ENCODE measurements around the gene OLFML2A. TPM values are rescaled to one million over a fixed set of nuclear protein-coding genes. Genes with fewer than 3 reads are reported as not detected.

OLFML2A gene
- polyA plus RNA-seq, 2 of the 4 experiments (the other 2 are of a cell fraction): 8.2 to 14.5 TPM

DNA sequence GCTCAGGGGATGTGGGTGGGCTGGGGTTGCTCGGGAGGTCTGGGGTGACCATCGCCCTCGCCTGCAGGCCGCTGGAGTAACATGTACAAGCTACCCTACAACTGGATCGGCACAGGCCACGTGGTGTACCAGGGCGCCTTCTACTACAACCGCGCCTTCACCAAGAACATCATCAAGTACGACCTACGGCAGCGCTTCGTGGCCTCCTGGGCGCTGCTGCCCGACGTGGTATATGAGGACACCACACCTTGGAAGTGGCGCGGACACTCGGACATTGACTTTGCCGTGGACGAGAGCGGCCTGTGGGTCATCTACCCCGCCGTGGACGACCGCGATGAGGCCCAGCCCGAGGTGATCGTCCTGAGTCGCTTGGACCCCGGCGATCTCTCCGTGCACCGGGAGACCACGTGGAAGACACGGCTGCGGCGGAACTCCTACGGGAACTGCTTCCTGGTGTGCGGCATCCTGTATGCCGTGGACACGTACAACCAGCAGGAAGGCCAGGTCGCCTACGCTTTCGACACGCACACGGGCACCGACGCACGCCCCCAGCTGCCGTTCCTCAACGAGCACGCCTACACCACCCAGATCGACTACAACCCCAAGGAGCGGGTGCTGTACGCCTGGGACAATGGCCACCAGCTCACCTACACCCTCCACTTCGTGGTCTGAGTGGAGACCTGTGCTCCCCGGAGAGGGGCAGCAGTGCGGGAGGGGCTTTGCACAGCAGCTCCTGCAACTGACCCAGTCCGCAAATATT lies 33.0 kb downstream of the OLFML2A start:
- ATAC-seq (no peak), FAIRE-seq (no peak), DNase-seq (ENCODE audit: low read depth in 1 of 2, low spot score in 1 of 2) (no peak)
- TF ChIP-seq NR3C1 (IDR thresholded peaks at IDR 0.05) (no peak), BHLHE40 (IDR thresholded peaks at IDR 0.05; ENCODE audit: low read depth, low read length) (no peak), PHF8 (IDR thresholded peaks at IDR 0.05; ENCODE audit: borderline replicate concordance, low read depth) (no peak), CBX2 (IDR thresholded peaks at IDR 0.05; ENCODE audit: borderline replicate concordance, low read depth) (no peak), POLR2AphosphoS2 (conservative IDR thresholded peaks at IDR 0.05; ENCODE audit: low read length) (no peak)
- H3K9me3 ChIP-seq: no peaks in the 10 kb centered on the region
- no peak overlapping the region for H3K4me3 ChIP-seq
- peak overlapping the region; percentile 78; the same call in 2 of the 3 replicates for H3K4me2 ChIP-seq
- 96% methylated on average over 59 of the region's 60 CpGs for WGBS (ENCODE audit: missing lambda C conversion rate)
- H3K27ac ChIP-seq: peak overlapping the region; percentile 90 to 93
- CTCF ChIA-PET: interaction anchor here (0.5 to 40.0 kb wide), 10 partner anchors 9 to 50 kb away, joined by 3 to 785 read pairs (median 4); partner anchors contain the start of genes NR6A1, OLFML2A and WDR38
- POLR2A ChIA-PET: no interaction called here
- peaks cover 41% of the 10 kb centered on the region for H3K4me1 ChIP-seq

DNA sequence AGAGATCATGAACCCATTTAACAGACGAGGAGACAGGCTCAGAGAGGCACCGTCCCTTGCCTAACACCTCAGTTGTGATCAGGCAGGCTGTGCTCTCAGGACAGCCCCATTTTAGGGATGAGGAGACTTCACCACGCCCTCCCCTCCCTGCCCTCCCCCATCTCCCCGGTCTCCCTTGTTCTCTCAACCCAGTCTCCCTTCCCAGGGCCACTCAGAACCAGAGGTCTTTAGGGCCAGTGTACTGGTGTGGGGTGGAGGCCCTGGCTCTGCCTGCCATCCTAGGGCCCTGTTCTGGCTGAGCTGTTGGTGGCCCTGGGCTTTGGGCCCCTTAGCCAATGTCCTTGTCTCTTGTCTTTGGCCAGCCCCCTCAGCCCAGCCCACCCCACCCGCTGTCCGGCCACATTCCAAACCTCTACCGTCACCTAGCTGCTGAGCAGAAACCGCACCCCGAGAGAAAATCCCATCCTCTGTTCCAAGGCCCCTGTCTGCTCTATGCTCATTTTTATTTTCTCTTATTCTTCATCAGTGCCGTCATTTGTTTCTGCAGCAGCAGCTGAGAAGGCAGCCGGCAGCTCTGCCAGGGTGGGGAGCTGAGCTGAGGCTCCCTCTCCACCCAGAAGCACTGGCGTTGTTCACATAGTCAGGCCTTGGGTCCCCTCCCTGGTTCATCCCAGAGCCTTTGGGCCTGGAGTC lies 33.9 kb downstream of the OLFML2A start:
- 29% methylated on average over 10 of the region's 12 CpGs for WGBS (ENCODE audit: missing lambda C conversion rate)
- peak; percentile 78 to 80 for DNase-seq (ENCODE audit: low read depth in 1 of 2, low spot score in 1 of 2)
- Histone ChIP-seq H3K4me3 (no peak overlapping the region), H3K27ac (peak overlapping the region; percentile 90 to 93), H3K9me3 (no peaks in the 10 kb centered on the region), H3K4me2 (peak overlapping the region; percentile 78), H3K4me1 (peaks cover 41% of the 10 kb centered on the region)
- CTCF ChIA-PET: interaction anchor here (1.0 to 40.0 kb wide), 7 partner anchors 14 to 44 kb away, joined by 3 to 785 read pairs (median 4); partner anchors contain the start of genes NR6A1, OLFML2A and WDR38
- ATAC-seq: peak; percentile 69 to 87
- no peak for FAIRE-seq
- no peak for TF ChIP-seq SREBF2 (IDR thresholded peaks at IDR 0.05)
- 0 out of 2 replicates have a peak, but pooled peaks have one; percentile 6 for TF ChIP-seq POLR2A (IDR thresholded peaks at IDR 0.05; ENCODE audit: low read length)
- TF ChIP-seq CBX2 (IDR thresholded peaks at IDR 0.05; ENCODE audit: borderline replicate concordance, low read depth): no peak
- TF ChIP-seq SMC3 (IDR thresholded peaks at IDR 0.05): peak; percentile 23; the same call in 1 of the 3 replicates
- no peak for TF ChIP-seq HDAC2 (IDR thresholded peaks at IDR 0.05)
- peak; percentile 27 to 31; a peak in 2 of 5 replicates for TF ChIP-seq RAD21 (conservative IDR thresholded peaks at IDR 0.05 in 1 of 2, IDR thresholded peaks at IDR 0.05 in 1 of 2)
- no peak for TF ChIP-seq RARB (CRISPR knock-in tag; IDR thresholded peaks at IDR 0.05)
- TF ChIP-seq, protein P1, sequence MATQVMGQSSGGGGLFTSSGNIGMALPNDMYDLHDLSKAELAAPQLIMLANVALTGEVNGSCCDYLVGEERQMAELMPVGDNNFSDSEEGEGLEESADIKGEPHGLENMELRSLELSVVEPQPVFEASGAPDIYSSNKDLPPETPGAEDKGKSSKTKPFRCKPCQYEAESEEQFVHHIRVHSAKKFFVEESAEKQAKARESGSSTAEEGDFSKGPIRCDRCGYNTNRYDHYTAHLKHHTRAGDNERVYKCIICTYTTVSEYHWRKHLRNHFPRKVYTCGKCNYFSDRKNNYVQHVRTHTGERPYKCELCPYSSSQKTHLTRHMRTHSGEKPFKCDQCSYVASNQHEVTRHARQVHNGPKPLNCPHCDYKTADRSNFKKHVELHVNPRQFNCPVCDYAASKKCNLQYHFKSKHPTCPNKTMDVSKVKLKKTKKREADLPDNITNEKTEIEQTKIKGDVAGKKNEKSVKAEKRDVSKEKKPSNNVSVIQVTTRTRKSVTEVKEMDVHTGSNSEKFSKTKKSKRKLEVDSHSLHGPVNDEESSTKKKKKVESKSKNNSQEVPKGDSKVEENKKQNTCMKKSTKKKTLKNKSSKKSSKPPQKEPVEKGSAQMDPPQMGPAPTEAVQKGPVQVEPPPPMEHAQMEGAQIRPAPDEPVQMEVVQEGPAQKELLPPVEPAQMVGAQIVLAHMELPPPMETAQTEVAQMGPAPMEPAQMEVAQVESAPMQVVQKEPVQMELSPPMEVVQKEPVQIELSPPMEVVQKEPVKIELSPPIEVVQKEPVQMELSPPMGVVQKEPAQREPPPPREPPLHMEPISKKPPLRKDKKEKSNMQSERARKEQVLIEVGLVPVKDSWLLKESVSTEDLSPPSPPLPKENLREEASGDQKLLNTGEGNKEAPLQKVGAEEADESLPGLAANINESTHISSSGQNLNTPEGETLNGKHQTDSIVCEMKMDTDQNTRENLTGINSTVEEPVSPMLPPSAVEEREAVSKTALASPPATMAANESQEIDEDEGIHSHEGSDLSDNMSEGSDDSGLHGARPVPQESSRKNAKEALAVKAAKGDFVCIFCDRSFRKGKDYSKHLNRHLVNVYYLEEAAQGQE (IDR thresholded peaks at IDR 0.05): no peak
- TF ChIP-seq, protein P2, sequence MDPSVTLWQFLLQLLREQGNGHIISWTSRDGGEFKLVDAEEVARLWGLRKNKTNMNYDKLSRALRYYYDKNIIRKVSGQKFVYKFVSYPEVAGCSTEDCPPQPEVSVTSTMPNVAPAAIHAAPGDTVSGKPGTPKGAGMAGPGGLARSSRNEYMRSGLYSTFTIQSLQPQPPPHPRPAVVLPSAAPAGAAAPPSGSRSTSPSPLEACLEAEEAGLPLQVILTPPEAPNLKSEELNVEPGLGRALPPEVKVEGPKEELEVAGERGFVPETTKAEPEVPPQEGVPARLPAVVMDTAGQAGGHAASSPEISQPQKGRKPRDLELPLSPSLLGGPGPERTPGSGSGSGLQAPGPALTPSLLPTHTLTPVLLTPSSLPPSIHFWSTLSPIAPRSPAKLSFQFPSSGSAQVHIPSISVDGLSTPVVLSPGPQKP (IDR thresholded peaks at IDR 0.05; ENCODE audit: low read depth, low read length): no peak
- TF ChIP-seq, protein P3, sequence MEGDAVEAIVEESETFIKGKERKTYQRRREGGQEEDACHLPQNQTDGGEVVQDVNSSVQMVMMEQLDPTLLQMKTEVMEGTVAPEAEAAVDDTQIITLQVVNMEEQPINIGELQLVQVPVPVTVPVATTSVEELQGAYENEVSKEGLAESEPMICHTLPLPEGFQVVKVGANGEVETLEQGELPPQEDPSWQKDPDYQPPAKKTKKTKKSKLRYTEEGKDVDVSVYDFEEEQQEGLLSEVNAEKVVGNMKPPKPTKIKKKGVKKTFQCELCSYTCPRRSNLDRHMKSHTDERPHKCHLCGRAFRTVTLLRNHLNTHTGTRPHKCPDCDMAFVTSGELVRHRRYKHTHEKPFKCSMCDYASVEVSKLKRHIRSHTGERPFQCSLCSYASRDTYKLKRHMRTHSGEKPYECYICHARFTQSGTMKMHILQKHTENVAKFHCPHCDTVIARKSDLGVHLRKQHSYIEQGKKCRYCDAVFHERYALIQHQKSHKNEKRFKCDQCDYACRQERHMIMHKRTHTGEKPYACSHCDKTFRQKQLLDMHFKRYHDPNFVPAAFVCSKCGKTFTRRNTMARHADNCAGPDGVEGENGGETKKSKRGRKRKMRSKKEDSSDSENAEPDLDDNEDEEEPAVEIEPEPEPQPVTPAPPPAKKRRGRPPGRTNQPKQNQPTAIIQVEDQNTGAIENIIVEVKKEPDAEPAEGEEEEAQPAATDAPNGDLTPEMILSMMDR (IDR thresholded peaks at IDR 0.05): peak; percentile 16; the same call in 1 of the 3 replicates
- no peak for TF ChIP-seq KDM1A (IDR thresholded peaks at IDR 0.05; ENCODE audit: low read depth)
- TF ChIP-seq JUN (IDR thresholded peaks at IDR 0.05): 0 out of 5 replicates have a peak, but pooled peaks of 1 of the 2 experiments have one; percentile 33
- no peak for TF ChIP-seq MAFK (IDR thresholded peaks at IDR 0.05; ENCODE audit: partially characterized antibody)
- TF ChIP-seq MYC (IDR thresholded peaks at IDR 0.05; ENCODE audit: borderline replicate concordance, low read length): no peak
- TF ChIP-seq NPAS2 (CRISPR knock-in tag; IDR thresholded peaks at IDR 0.05; ENCODE audit: borderline replicate concordance): no peak
- TF ChIP-seq RFX5 (IDR thresholded peaks at IDR 0.05): no peak
- POLR2A ChIA-PET: interaction anchor here (0.6 to 1.5 kb wide), 3 partner anchors 10 to 357 kb away, joined by 3 to 4 read pairs (median 4); partner anchors contain the start of gene NR6A1

Measured in A549 (cell line).